Measurements from ENCODE around the gene RPL22.

Gene RPL22

GRCh38 chr1:6165027-6165426 lies 34.4 kb downstream of the RPL22 start:
- ATAC-seq: no peak
- TF ChIP-seq BACH2 (CRISPR knock-in tag; IDR thresholded peaks at IDR 0.05; ENCODE audit: borderline replicate concordance) (no peak), PPARA (CRISPR knock-in tag; IDR thresholded peaks at IDR 0.05; ENCODE audit: borderline replicate concordance) (no peak), PATZ1 (CRISPR knock-in tag; IDR thresholded peaks at IDR 0.05; ENCODE audit: borderline replicate concordance) (no peak), ISL1 (CRISPR knock-in tag; IDR thresholded peaks at IDR 0.05) (no peak)

DNA sequence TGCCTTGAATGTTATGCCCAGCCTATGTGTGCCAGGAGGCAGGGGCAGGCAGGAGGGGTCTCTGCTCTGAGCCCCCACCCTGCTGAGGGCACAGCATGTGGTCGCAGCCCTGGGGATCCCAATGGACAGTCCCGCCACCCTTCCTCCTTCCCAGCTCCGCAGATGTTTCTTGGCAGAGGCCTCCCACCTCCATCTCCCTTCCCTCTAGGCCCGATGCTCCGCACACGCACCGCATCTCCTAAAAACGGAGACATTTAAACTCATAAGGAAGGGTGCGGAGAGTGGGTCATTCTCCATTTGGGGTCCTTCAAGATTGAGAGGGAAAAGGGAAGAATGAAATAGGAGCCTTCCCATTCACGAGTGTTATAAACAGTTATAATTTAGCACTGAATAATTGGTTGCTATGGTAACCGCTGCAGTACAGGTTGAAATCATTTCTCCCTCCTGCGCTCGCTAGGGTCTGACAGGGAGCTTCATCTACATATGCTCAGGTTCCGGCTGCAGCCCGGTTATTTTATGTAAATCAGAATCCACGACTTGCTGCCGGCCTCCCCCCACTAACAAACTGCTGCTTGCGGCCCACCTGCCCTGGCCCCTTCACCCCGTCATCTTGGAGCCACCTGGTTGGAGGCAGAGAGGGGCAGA lies 35.3 kb downstream of the RPL22 start:
- TF ChIP-seq ZFP3 (CRISPR knock-in tag; IDR thresholded peaks at IDR 0.05) (no peak), ZNF565 (CRISPR knock-in tag; conservative IDR thresholded peaks at IDR 0.05; ENCODE audit: low read depth) (no peak), ZFP30 (CRISPR knock-in tag; IDR thresholded peaks at IDR 0.05) (no peak), TSHZ2 (CRISPR knock-in tag; IDR thresholded peaks at IDR 0.05) (no peak), BACH2 (CRISPR knock-in tag; IDR thresholded peaks at IDR 0.05; ENCODE audit: borderline replicate concordance) (no peak), ISL1 (CRISPR knock-in tag; IDR thresholded peaks at IDR 0.05) (no peak), ESRRG (CRISPR knock-in tag; IDR thresholded peaks at IDR 0.05) (no peak), ZNF70 (CRISPR knock-in tag; IDR thresholded peaks at IDR 0.05) (no peak), PPARA (CRISPR knock-in tag; IDR thresholded peaks at IDR 0.05; ENCODE audit: borderline replicate concordance) (no peak), POU6F1 (CRISPR knock-in tag; IDR thresholded peaks at IDR 0.05; ENCODE audit: borderline replicate concordance, low read depth) (no peak), CREB5 (CRISPR knock-in tag; IDR thresholded peaks at IDR 0.05; ENCODE audit: low read depth) (no peak), TCF4 (CRISPR knock-in tag; IDR thresholded peaks at IDR 0.05; ENCODE audit: borderline replicate concordance) (no peak), SNAI2 (CRISPR knock-in tag; IDR thresholded peaks at IDR 0.05) (no peak), ARNTL (CRISPR knock-in tag; IDR thresholded peaks at IDR 0.05; ENCODE audit: borderline replicate concordance, low read depth) (no peak), OSR1 (CRISPR knock-in tag; IDR thresholded peaks at IDR 0.05) (no peak), CSDC2 (CRISPR knock-in tag; IDR thresholded peaks at IDR 0.05) (no peak), ZNF8 (CRISPR knock-in tag; IDR thresholded peaks at IDR 0.05) (no peak)
- ATAC-seq: no peak

GRCh38 chr1:6163191-6163972 lies 36.0 kb downstream of the RPL22 start:
- ATAC-seq: no peak
- TF ChIP-seq BACH2 (CRISPR knock-in tag; IDR thresholded peaks at IDR 0.05; ENCODE audit: borderline replicate concordance) (no peak), ZNF70 (CRISPR knock-in tag; IDR thresholded peaks at IDR 0.05) (no peak), SNAI2 (CRISPR knock-in tag; IDR thresholded peaks at IDR 0.05) (no peak), ZC3H10 (CRISPR knock-in tag; IDR thresholded peaks at IDR 0.05) (no peak), CREB5 (CRISPR knock-in tag; IDR thresholded peaks at IDR 0.05; ENCODE audit: low read depth) (no peak), OSR1 (CRISPR knock-in tag; IDR thresholded peaks at IDR 0.05) (no peak), POU6F1 (CRISPR knock-in tag; IDR thresholded peaks at IDR 0.05; ENCODE audit: borderline replicate concordance, low read depth) (no peak), ESRRG (CRISPR knock-in tag; IDR thresholded peaks at IDR 0.05) (no peak), TOX (CRISPR knock-in tag; IDR thresholded peaks at IDR 0.05; ENCODE audit: borderline replicate concordance) (no peak), ZFP3 (CRISPR knock-in tag; IDR thresholded peaks at IDR 0.05) (no peak), CSDC2 (CRISPR knock-in tag; IDR thresholded peaks at IDR 0.05) (no peak), ISL1 (CRISPR knock-in tag; IDR thresholded peaks at IDR 0.05) (no peak), PATZ1 (CRISPR knock-in tag; IDR thresholded peaks at IDR 0.05; ENCODE audit: borderline replicate concordance) (no peak), ARNTL (CRISPR knock-in tag; IDR thresholded peaks at IDR 0.05; ENCODE audit: borderline replicate concordance, low read depth) (no peak)
